HepG2 (cell line): Measurements from ENCODE around the gene STKLD1. TPM values are rescaled to one million over a fixed set of nuclear protein-coding genes. Genes with fewer than 3 reads are reported as not detected.

Experiments
- ELF1 ChIP-seq: sonication (generic); formaldehyde crosslinking; IDR thresholded peaks from 2 replicates; pipeline ENCODE4 v1.4.0; 2020; ENCODE audit warnings: missing genetic modification reagents
- GABPA ChIP-seq, 2 experiments: IDR thresholded peaks; 2 replicates each; pipeline ENCODE4 v1.6.1; 2011 to 2016; ENCODE audit warnings: low read depth in 2 of 2, low read length in 1 of 2, missing biosample characterization in 1 of 2, missing genetic modification characterization in 1 of 2
- GPN1 ChIP-seq: sonication (generic); formaldehyde crosslinking; IDR thresholded peaks from 2 replicates; pipeline ENCODE4 v1.5.1; 2020; ENCODE audit warnings: missing genetic modification reagents, borderline replicate concordance
- HNF4G ChIP-seq, 2 experiments: sonication (generic) in 1 of 2; formaldehyde crosslinking in 1 of 2; IDR thresholded peaks; 2 replicates each; pipeline versions ENCODE4 v1.4.0 to v1.6.1; 2011 to 2020; ENCODE audit warnings: borderline replicate concordance in 2 of 2, low read depth in 2 of 2, mild to moderate bottlenecking in 2 of 2, low read length in 1 of 2, missing genetic modification reagents in 1 of 2, moderate library complexity in 1 of 2
- HOXA5 ChIP-seq: sonication (generic); formaldehyde crosslinking; IDR thresholded peaks from 2 replicates; pipeline ENCODE4 v1.4.0; 2020; ENCODE audit warnings: missing genetic modification reagents
- NR2C2 ChIP-seq: sonication (generic); formaldehyde crosslinking; IDR thresholded peaks from 2 replicates; pipeline ENCODE4 v1.4.0; 2020; ENCODE audit warnings: missing genetic modification reagents, mild to moderate bottlenecking, moderate library complexity, borderline replicate concordance
- NR2F1 ChIP-seq, 2 experiments: fragments of 450-650 bp in 1 of 2; formaldehyde crosslinking in 1 of 2; IDR thresholded peaks; 2 replicates each; pipeline versions ENCODE4 v1.5.0 to v1.6.1; 2016 to 2020; ENCODE audit warnings: mild to moderate bottlenecking in 1 of 2, missing compliant biosample characterization in 1 of 2, missing genetic modification reagents in 1 of 2, moderate library complexity in 1 of 2
- REXO4 ChIP-seq: sonication (generic); formaldehyde crosslinking; IDR thresholded peaks from 2 replicates; pipeline ENCODE4 v1.8.0; 2022; ENCODE audit warnings: missing genetic modification reagents, mild to moderate bottlenecking, borderline replicate concordance
- ZC3H13 ChIP-seq: sonication (generic); formaldehyde crosslinking; IDR thresholded peaks from 2 replicates; pipeline ENCODE4 v1.8.1; 2023; ENCODE audit warnings: mild to moderate bottlenecking, missing genetic modification reagents, moderate library complexity
- ZNF20 ChIP-seq: sonication (generic); formaldehyde crosslinking; IDR thresholded peaks from 2 replicates; pipeline ENCODE4 v1.4.0; 2020; ENCODE audit warnings: mild to moderate bottlenecking, moderate library complexity, missing genetic modification reagents
- ZNF30 ChIP-seq: sonication (generic); formaldehyde crosslinking; IDR thresholded peaks from 2 replicates; pipeline ENCODE4 v1.5.0; 2020; ENCODE audit warnings: mild to moderate bottlenecking, missing genetic modification reagents
- ZNF383 ChIP-seq: sonication (generic); formaldehyde crosslinking; IDR thresholded peaks from 2 replicates; pipeline ENCODE4 v1.4.0; 2020; ENCODE audit warnings: missing genetic modification reagents, mild to moderate bottlenecking, borderline replicate concordance
- ZNF547 ChIP-seq: sonication (generic); formaldehyde crosslinking; IDR thresholded peaks from 2 replicates; pipeline ENCODE4 v1.5.1; 2020; ENCODE audit warnings: mild to moderate bottlenecking, missing genetic modification reagents
- ZNF564 ChIP-seq: sonication (generic); formaldehyde crosslinking; IDR thresholded peaks from 2 replicates; pipeline ENCODE4 v1.8.1; 2023; ENCODE audit warnings: mild to moderate bottlenecking, missing genetic modification reagents
- polyA plus RNA-seq, 8 experiments: library from polyadenylated mRNA; depleted of rRNA in 3 of 8; stranded (reverse) in 7 of 8; unstranded in 1 of 8; fragments of >200 nt; fragmentation: Illumina TruSeq in 4 of 8; extraction: Trizol in 4 of 8; gene quantifications; 2 replicates each; pipeline versions ENCODE4 v1.2.1 to v1.2.3, GENCODE V29; 2011 to 2016; ENCODE audit warnings: low read depth in 4 of 8, missing spikeins in 1 of 8, mixed read lengths in 1 of 8; ENCODE audit not compliant: insufficient read depth in 1 of 8
- total RNA-seq, 5 experiments: library from RNA; depleted of rRNA; stranded (reverse); fragments of >200 nt; fragmentation: Illumina TruSeq; extraction: Trizol; gene quantifications; 2 replicates each; pipeline ENCODE4 v1.2.3, GENCODE V29; 2016; ENCODE audit warnings: low read depth in 1 of 5
- TF ChIP-seq, protein P1 (sequence below): sonication (generic); formaldehyde crosslinking; IDR thresholded peaks from 2 replicates; pipeline ENCODE4 v1.9.0; 2021; ENCODE audit warnings: mild to moderate bottlenecking, missing genetic modification reagents
- TF ChIP-seq, protein P2 (sequence below): sonication (generic); formaldehyde crosslinking; IDR thresholded peaks from 2 replicates; pipeline ENCODE4 v1.4.0; 2020; ENCODE audit warnings: missing genetic modification reagents
- TF ChIP-seq, protein P3 (sequence below): sonication (generic); formaldehyde crosslinking; IDR thresholded peaks from 2 replicates; pipeline ENCODE4 v1.8.0; 2022; ENCODE audit warnings: missing genetic modification reagents, mild to moderate bottlenecking, borderline replicate concordance
- TF ChIP-seq, protein P4 (sequence below): sonication (generic); formaldehyde crosslinking; IDR thresholded peaks from 2 replicates; pipeline ENCODE4 v1.5.0; 2020; ENCODE audit warnings: mild to moderate bottlenecking, missing genetic modification reagents

Gene STKLD1
- total and polyA plus RNA-seq, 2 of the 13 experiments (the other 11 are each of a cell fraction or from before 2014, with no cell fraction given) = 1.5 to 2.2 TPM

DNA sequence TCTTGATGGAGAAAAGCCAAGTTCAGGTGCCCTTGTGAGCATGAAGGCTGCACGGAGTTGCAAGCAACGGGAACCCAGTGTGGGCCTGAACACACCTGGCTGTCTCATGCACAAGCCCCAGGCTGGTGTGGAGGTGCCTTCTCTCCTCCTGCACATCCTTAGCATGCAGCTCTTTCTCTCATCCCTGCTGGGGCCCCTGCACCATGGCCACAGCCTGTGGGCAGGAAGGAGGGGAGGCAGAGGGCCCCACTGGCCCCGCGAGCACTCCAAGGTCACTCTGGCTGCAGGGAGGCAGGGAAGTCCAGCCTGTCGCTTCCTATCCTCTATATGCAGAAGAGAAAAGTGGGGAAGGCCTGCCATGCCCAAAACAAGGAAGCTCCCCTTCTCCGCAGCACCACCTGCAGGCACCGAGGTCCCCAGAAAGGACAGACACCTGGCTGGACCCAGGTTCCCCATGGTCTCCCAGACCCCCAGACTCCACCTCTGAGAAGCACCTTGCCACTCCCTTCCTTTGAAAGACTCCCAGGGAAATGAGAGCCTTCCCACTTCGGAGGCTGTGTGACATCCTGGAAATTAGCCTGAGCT, 18.6 kb downstream of the STKLD1 start (continued):
- TF ChIP-seq, protein P1, sequence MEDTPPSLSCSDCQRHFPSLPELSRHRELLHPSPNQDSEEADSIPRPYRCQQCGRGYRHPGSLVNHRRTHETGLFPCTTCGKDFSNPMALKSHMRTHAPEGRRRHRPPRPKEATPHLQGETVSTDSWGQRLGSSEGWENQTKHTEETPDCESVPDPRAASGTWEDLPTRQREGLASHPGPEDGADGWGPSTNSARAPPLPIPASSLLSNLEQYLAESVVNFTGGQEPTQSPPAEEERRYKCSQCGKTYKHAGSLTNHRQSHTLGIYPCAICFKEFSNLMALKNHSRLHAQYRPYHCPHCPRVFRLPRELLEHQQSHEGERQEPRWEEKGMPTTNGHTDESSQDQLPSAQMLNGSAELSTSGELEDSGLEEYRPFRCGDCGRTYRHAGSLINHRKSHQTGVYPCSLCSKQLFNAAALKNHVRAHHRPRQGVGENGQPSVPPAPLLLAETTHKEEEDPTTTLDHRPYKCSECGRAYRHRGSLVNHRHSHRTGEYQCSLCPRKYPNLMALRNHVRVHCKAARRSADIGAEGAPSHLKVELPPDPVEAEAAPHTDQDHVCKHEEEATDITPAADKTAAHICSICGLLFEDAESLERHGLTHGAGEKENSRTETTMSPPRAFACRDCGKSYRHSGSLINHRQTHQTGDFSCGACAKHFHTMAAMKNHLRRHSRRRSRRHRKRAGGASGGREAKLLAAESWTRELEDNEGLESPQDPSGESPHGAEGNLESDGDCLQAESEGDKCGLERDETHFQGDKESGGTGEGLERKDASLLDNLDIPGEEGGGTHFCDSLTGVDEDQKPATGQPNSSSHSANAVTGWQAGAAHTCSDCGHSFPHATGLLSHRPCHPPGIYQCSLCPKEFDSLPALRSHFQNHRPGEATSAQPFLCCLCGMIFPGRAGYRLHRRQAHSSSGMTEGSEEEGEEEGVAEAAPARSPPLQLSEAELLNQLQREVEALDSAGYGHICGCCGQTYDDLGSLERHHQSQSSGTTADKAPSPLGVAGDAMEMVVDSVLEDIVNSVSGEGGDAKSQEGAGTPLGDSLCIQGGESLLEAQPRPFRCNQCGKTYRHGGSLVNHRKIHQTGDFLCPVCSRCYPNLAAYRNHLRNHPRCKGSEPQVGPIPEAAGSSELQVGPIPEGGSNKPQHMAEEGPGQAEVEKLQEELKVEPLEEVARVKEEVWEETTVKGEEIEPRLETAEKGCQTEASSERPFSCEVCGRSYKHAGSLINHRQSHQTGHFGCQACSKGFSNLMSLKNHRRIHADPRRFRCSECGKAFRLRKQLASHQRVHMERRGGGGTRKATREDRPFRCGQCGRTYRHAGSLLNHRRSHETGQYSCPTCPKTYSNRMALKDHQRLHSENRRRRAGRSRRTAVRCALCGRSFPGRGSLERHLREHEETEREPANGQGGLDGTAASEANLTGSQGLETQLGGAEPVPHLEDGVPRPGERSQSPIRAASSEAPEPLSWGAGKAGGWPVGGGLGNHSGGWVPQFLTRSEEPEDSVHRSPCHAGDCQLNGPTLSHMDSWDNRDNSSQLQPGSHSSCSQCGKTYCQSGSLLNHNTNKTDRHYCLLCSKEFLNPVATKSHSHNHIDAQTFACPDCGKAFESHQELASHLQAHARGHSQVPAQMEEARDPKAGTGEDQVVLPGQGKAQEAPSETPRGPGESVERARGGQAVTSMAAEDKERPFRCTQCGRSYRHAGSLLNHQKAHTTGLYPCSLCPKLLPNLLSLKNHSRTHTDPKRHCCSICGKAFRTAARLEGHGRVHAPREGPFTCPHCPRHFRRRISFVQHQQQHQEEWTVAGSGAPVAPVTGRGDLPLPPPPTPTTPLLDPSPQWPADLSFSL = no peak
- TF ChIP-seq HOXA5 (CRISPR knock-in tag) (no peak), ZNF547 (CRISPR knock-in tag) (no peak), GABPA (IDR thresholded peaks at IDR 0.05; ENCODE audit: low read depth, low read length) (no peak), GABPA (CRISPR knock-in tag; IDR thresholded peaks at IDR 0.05; ENCODE audit: low read depth) (0 out of 2 replicates have a peak, but pooled peaks have one; percentile 41), NR2C2 (CRISPR knock-in tag) (no peak), ZNF564 (CRISPR knock-in tag) (no peak), ZNF20 (CRISPR knock-in tag) (no peak), ZNF383 (CRISPR knock-in tag) (no peak), ZNF30 (CRISPR knock-in tag) (no peak), GPN1 (CRISPR knock-in tag) (no peak), ELF1 (peak; percentile 31; the same call in 1 of the 2 replicates), NR2F1 (CRISPR knock-in tag; IDR thresholded peaks at IDR 0.05) (no peak), ZC3H13 (no peak), REXO4 (CRISPR knock-in tag) (no peak), HNF4G (IDR thresholded peaks at IDR 0.05; ENCODE audit: borderline replicate concordance, low read depth, low read length) (0 out of 2 replicates have a peak, but pooled peaks have one; percentile 5), HNF4G (CRISPR knock-in tag; IDR thresholded peaks at IDR 0.05; ENCODE audit: borderline replicate concordance, low read depth) (no peak)
- TF ChIP-seq, protein P2, sequence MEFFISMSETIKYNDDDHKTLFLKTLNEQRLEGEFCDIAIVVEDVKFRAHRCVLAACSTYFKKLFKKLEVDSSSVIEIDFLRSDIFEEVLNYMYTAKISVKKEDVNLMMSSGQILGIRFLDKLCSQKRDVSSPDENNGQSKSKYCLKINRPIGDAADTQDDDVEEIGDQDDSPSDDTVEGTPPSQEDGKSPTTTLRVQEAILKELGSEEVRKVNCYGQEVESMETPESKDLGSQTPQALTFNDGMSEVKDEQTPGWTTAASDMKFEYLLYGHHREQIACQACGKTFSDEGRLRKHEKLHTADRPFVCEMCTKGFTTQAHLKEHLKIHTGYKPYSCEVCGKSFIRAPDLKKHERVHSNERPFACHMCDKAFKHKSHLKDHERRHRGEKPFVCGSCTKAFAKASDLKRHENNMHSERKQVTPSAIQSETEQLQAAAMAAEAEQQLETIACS (CRISPR knock-in tag) = no peak
- TF ChIP-seq, protein P3, sequence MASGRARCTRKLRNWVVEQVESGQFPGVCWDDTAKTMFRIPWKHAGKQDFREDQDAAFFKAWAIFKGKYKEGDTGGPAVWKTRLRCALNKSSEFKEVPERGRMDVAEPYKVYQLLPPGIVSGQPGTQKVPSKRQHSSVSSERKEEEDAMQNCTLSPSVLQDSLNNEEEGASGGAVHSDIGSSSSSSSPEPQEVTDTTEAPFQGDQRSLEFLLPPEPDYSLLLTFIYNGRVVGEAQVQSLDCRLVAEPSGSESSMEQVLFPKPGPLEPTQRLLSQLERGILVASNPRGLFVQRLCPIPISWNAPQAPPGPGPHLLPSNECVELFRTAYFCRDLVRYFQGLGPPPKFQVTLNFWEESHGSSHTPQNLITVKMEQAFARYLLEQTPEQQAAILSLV (CRISPR knock-in tag) = no peak
- TF ChIP-seq, protein P4, sequence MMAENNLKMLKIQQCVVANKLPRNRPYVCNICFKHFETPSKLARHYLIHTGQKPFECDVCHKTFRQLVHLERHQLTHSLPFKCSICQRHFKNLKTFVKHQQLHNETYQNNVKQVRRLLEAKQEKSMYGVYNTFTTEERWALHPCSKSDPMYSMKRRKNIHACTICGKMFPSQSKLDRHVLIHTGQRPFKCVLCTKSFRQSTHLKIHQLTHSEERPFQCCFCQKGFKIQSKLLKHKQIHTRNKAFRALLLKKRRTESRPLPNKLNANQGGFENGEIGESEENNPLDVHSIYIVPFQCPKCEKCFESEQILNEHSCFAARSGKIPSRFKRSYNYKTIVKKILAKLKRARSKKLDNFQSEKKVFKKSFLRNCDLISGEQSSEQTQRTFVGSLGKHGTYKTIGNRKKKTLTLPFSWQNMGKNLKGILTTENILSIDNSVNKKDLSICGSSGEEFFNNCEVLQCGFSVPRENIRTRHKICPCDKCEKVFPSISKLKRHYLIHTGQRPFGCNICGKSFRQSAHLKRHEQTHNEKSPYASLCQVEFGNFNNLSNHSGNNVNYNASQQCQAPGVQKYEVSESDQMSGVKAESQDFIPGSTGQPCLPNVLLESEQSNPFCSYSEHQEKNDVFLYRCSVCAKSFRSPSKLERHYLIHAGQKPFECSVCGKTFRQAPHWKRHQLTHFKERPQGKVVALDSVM (CRISPR knock-in tag) = 0 out of 2 replicates have a peak, but pooled peaks have one; percentile 45
